K562 (cell line): ENCODE measurements around the gene ZKSCAN4. TPM values are rescaled to one million over a fixed set of nuclear protein-coding genes. Genes with fewer than 3 reads are reported as not detected.

Experiments
- CEBPB ChIP-seq: fragments of 450-650 bp; IDR thresholded peaks from 2 replicates; pipeline ENCODE4 v1.6.1; 2016; ENCODE audit warnings: missing genetic modification characterization, missing compliant biosample characterization
- ELK3 ChIP-seq: fragments of 450-650 bp; formaldehyde crosslinking; IDR thresholded peaks from 2 replicates; pipeline ENCODE4 v1.4.0; 2020; ENCODE audit warnings: mild to moderate bottlenecking
- HBP1 ChIP-seq: fragments of 450-650 bp; formaldehyde crosslinking; IDR thresholded peaks from 2 replicates; pipeline ENCODE4 v1.4.0; 2022; ENCODE audit warnings: missing genetic modification characterization
- HDAC2 ChIP-seq: fragments of 450-650 bp; IDR thresholded peaks from 2 replicates; pipeline ENCODE4 v1.6.1; 2016; ENCODE audit warnings: mild to moderate bottlenecking
- HNRNPLL ChIP-seq: fragments of 200-400 bp; formaldehyde crosslinking; IDR thresholded peaks from 2 replicates; pipeline ENCODE4 v1.6.1; 2017; ENCODE audit warnings: low read length, low read depth, mild to moderate bottlenecking; ENCODE audit not compliant: poor library complexity, severe bottlenecking
- KDM4B ChIP-seq, 2 experiments: fragments of 450-650 bp in 1 of 2; sonication (generic) in 1 of 2; IDR thresholded peaks; 2 replicates each; pipeline ENCODE4 v1.6.1; 2016 to 2017; ENCODE audit warnings: borderline replicate concordance in 2 of 2, antibody characterized with exemption in 1 of 2, low read depth in 1 of 2, mild to moderate bottlenecking in 1 of 2
- MAFK ChIP-seq: IDR thresholded peaks from 2 replicates; pipeline ENCODE4 v1.6.1; 2011; ENCODE audit warnings: low read length, improper control_type of control experiment
- MTF1 ChIP-seq: fragments of 250-450 bp; sonication (Bioruptor Pico); IDR thresholded peaks from 2 replicates; pipeline ENCODE4 v1.9.0; 2021; ENCODE audit warnings: moderate library complexity, mild to moderate bottlenecking, inconsistent platforms, borderline replicate concordance
- NCOA6 ChIP-seq: fragments of 450-650 bp; IDR thresholded peaks from 2 replicates; pipeline ENCODE4 v1.6.1; 2017; ENCODE audit warnings: mild to moderate bottlenecking
- SIN3A ChIP-seq, 2 experiments: fragments of 150-350 bp in 1 of 2; IDR thresholded peaks; 2 replicates each; pipeline ENCODE4 v1.6.1; 2011 to 2016; ENCODE audit warnings: borderline replicate concordance in 2 of 2, low read depth in 2 of 2, low read length in 2 of 2, mild to moderate bottlenecking in 2 of 2, moderate library complexity in 2 of 2; ENCODE audit not compliant: control insufficient read depth in 1 of 2
- SRSF1 ChIP-seq: fragments of 200-400 bp; formaldehyde crosslinking; IDR thresholded peaks from 2 replicates; pipeline ENCODE4 v1.6.1; 2017; ENCODE audit warnings: mild to moderate bottlenecking, low read depth, low read length, moderate library complexity
- THAP7 ChIP-seq: fragments of 250-450 bp; sonication (Bioruptor Pico); IDR thresholded peaks from 2 replicates; pipeline ENCODE4 v1.5.0; 2021
- U2AF1 ChIP-seq: fragments of 200-400 bp; formaldehyde crosslinking; optimal IDR thresholded peaks from 2 replicates; pipeline ENCODE3; 2017; ENCODE audit warnings: mild to moderate bottlenecking, low read depth, low read length, moderate library complexity
- ZNF134 ChIP-seq: fragments of 250-450 bp; sonication (Bioruptor Pico); conservative IDR thresholded peaks from 2 replicates; pipeline ENCODE4 v1.4.0; 2020
- ZNF140 ChIP-seq: fragments of 250-450 bp; sonication (Bioruptor Pico); IDR thresholded peaks from 2 replicates; pipeline ENCODE4 v1.8.0; 2021; ENCODE audit warnings: moderate library complexity, mild to moderate bottlenecking, inconsistent platforms
- ZNF583 ChIP-seq: fragments of 250-450 bp; sonication (Bioruptor Pico); IDR thresholded peaks from 2 replicates; pipeline ENCODE4 v1.4.0; 2020
- ZNF696 ChIP-seq: fragments of 250-450 bp; sonication (Bioruptor Pico); conservative IDR thresholded peaks from 2 replicates; pipeline ENCODE4 v1.4.0; 2020; ENCODE audit warnings: mild to moderate bottlenecking, moderate library complexity
- ZNF766 ChIP-seq: fragments of 200-800 bp; sonication (Bioruptor generic); conservative IDR thresholded peaks from 2 replicates; pipeline ENCODE4 v1.6.1; 2016; ENCODE audit warnings: missing genetic modification characterization, missing compliant biosample characterization
- ZNF778 ChIP-seq: fragments of 450-650 bp; formaldehyde crosslinking; IDR thresholded peaks from 2 replicates; pipeline ENCODE4 v1.4.0; 2020; ENCODE audit warnings: mild to moderate bottlenecking, moderate library complexity
- polyA plus RNA-seq, 8 experiments: library from polyadenylated mRNA; depleted of rRNA in 4 of 8; stranded (reverse) in 5 of 8; unstranded in 3 of 8; fragments of >200 nt; fragmentation: Nextera tagmentation in 2 of 8; fragmentation: Illumina TruSeq in 1 of 8; extraction: Ambion mirVana in 2 of 8; extraction: Trizol in 1 of 8; gene quantifications; 2 replicates each; pipeline versions ENCODE4 v1.2.1 to v1.2.3, GENCODE V29; 2011 to 2014; ENCODE audit warnings: inconsistent platforms in 1 of 8, missing spikeins in 1 of 8
- total RNA-seq, 7 experiments: library from RNA; depleted of rRNA in 6 of 7; stranded (reverse); fragments of >200 nt in 6 of 7; fragmentation: Illumina TruSeq in 2 of 7; extraction: Trizol in 2 of 7; gene quantifications; 2 replicates each; pipeline versions ENCODE4 v1.2.1 to v1.2.3, GENCODE V29; 2011 to 2021; ENCODE audit warnings: low replicate concordance in 1 of 7
- TF ChIP-seq, protein P1 (sequence below): sonication (generic); formaldehyde crosslinking; IDR thresholded peaks from 2 replicates; pipeline ENCODE4 v1.8.1; 2022; ENCODE audit warnings: missing genetic modification reagents

ZKSCAN4 gene
- total and polyA plus RNA-seq, 9 of the 15 experiments (the other 6 are each of a cell fraction or from before 2014, with no cell fraction given) = 1.2 to 5.3 (median 4.7) TPM

DNA sequence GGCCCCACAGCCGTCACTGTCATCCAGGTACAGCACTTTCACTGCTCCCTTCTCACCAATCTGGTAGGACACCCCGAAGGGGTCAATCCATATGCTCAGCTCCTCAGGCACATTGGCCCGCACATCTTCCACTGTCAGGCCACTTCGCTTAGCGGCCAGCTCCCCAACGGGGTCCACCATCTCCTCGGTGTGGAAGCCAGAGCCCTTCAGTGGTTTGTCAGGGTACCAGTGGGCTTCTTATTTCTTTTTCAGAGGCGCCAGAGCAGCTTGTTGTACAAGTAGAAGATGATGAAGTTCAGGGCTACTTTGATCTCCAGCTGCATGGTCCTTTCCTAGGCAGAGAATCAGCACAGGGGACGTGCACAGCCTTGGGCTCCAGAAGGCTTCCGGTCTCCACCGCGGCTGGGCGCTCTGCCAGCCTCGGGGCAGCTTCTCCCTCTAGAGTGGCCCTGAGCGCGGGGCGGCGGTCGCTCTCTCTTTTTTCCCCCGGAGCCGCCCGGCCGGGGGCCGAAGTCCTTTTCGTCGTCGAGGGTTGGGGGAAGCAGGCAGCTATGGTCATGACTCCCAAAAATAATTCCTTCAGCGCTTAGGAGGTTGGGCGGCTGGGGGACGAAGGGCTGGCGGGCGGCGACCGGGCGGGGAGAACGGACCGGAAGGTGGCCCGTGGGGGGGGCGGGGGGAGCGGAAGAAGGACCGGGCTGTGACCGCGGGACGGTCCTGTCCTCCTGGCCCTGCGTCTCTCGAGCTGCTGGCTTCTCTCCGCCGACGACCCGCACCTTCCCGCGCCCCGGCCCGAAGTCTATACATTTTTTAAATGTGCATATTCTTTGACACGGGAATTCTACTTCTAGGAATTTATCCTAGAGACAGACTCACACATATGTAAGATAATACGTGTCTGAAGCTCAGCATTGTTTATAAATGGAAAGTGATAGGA lies 33.5 kb downstream of the ZKSCAN4 start (continued):
- TF ChIP-seq HBP1 (CRISPR knock-in tag) = no peak
- no peak for TF ChIP-seq ZNF134
- 0 out of 2 replicates have a peak, but pooled peaks have one; percentile 6 for TF ChIP-seq ZNF766 (CRISPR knock-in tag)
- no peak for TF ChIP-seq ZNF696 (CRISPR knock-in tag)
- TF ChIP-seq KDM4B (IDR thresholded peaks at IDR 0.05; ENCODE audit: borderline replicate concordance in 2 of 2, low read depth in 1 of 2) = peak in 1 of 2 experiments; percentile 100; a peak in 2 of 4 replicates
- no peak for TF ChIP-seq ZNF140 (CRISPR knock-in tag)
- TF ChIP-seq U2AF1 = no peak
- TF ChIP-seq MTF1 = no peak
- no peak for TF ChIP-seq HNRNPLL
- no peak for TF ChIP-seq CEBPB
- no peak for TF ChIP-seq ZNF583 (CRISPR knock-in tag)
- no peak for TF ChIP-seq ELK3
- TF ChIP-seq THAP7 (CRISPR knock-in tag) = no peak
- TF ChIP-seq, protein P1, sequence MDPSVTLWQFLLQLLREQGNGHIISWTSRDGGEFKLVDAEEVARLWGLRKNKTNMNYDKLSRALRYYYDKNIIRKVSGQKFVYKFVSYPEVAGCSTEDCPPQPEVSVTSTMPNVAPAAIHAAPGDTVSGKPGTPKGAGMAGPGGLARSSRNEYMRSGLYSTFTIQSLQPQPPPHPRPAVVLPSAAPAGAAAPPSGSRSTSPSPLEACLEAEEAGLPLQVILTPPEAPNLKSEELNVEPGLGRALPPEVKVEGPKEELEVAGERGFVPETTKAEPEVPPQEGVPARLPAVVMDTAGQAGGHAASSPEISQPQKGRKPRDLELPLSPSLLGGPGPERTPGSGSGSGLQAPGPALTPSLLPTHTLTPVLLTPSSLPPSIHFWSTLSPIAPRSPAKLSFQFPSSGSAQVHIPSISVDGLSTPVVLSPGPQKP = no peak
- TF ChIP-seq MAFK = no peak
- TF ChIP-seq SIN3A (IDR thresholded peaks at IDR 0.05; ENCODE audit: borderline replicate concordance in 2 of 2, control insufficient read depth in 1 of 2, low read depth in 2 of 2, low read length in 2 of 2) = 0 out of 4 replicates have a peak, but pooled peaks of 1 of the 2 experiments have one; percentile 6
- TF ChIP-seq ZNF778 (CRISPR knock-in tag) = no peak
- no peak for TF ChIP-seq SRSF1
- TF ChIP-seq NCOA6 = no peak
- TF ChIP-seq HDAC2 = no peak
